GM19238 (cell line): Measurements from ENCODE around the gene SERGEF.
A peak's percentile ranks its signal among the peaks of the same experiment; 100 is the strongest.
"Not testable (repeated sequence)": the region's sequence is repeated elsewhere in the genome, so short reads cannot be mapped to it uniquely, and the experiment has no call there.

Experiments used
- DNase-seq: peaks from one replicate; pipeline ENCODE4 v3.0.0; 2011; ENCODE audit warnings: low spot score; ENCODE audit not compliant: insufficient read length

The SERGEF gene

GRCh38 chr11:17914957-17915356 is 97.9 kb downstream of the SERGEF start:
- no peak for DNase-seq

GRCh38 chr11:17907046-17907445 is 105.8 kb downstream of the SERGEF start:
- no peak for DNase-seq

- DNase-seq = no peak
Measured at GRCh38 chr11:17906436-17906835, 106.4 kb downstream of the SERGEF start.

GRCh38 chr11:17905477-17905876 is 107.4 kb downstream of the SERGEF start:
- DNase-seq = peak; percentile 13

GRCh38 chr11:17901481-17901880 is 111.4 kb downstream of the SERGEF start:
- no peak for DNase-seq

GRCh38 chr11:17898782-17899181 is 114.1 kb downstream of the SERGEF start:
- DNase-seq = no peak

GRCh38 chr11:17898071-17898470 is 114.8 kb downstream of the SERGEF start:
- no peak for DNase-seq

GRCh38 chr11:17897495-17897894 is 115.4 kb downstream of the SERGEF start:
- no peak for DNase-seq

- not testable (repeated sequence) for DNase-seq
Measured at GRCh38 chr11:17896496-17897151, 116.2 kb downstream of the SERGEF start.

- no peak for DNase-seq
Measured at GRCh38 chr11:17894929-17895658, 117.8 kb downstream of the SERGEF start.

- no peak for DNase-seq
Measured at GRCh38 chr11:17892409-17892808, 120.4 kb downstream of the SERGEF start.

GRCh38 chr11:17890325-17890724 is 122.5 kb downstream of the SERGEF start:
- DNase-seq = no peak

- DNase-seq = no peak
Measured at GRCh38 chr11:17887779-17888178, 125.1 kb downstream of the SERGEF start.

- DNase-seq = no peak
Measured at GRCh38 chr11:17883946-17884345, 128.9 kb downstream of the SERGEF start.

- DNase-seq = no peak
Measured at GRCh38 chr11:17883057-17883456, 129.8 kb downstream of the SERGEF start.

GRCh38 chr11:17878743-17879142 is 134.1 kb downstream of the SERGEF start:
- no peak for DNase-seq

GRCh38 chr11:17877886-17878285 is 135.0 kb downstream of the SERGEF start:
- no peak for DNase-seq

- no peak for DNase-seq
Measured at GRCh38 chr11:17876827-17877226, 136.0 kb downstream of the SERGEF start.

GRCh38 chr11:17875891-17876290 is 137.0 kb downstream of the SERGEF start:
- no peak for DNase-seq

- no peak for DNase-seq
Measured at GRCh38 chr11:17873586-17873985, 139.3 kb downstream of the SERGEF start.

GRCh38 chr11:17868398-17868797 is 144.4 kb downstream of the SERGEF start:
- DNase-seq = not testable (repeated sequence)

- DNase-seq = no peak
Measured at GRCh38 chr11:17867341-17867740, 145.5 kb downstream of the SERGEF start.
